ENCODE data around the gene PHF19. TPM values are rescaled to one million over a fixed set of nuclear protein-coding genes. Genes with fewer than 3 reads are reported as not detected.

The PHF19 gene
- total RNA-seq, 1 donor from 2014 or later: 18.5 TPM

DNA sequence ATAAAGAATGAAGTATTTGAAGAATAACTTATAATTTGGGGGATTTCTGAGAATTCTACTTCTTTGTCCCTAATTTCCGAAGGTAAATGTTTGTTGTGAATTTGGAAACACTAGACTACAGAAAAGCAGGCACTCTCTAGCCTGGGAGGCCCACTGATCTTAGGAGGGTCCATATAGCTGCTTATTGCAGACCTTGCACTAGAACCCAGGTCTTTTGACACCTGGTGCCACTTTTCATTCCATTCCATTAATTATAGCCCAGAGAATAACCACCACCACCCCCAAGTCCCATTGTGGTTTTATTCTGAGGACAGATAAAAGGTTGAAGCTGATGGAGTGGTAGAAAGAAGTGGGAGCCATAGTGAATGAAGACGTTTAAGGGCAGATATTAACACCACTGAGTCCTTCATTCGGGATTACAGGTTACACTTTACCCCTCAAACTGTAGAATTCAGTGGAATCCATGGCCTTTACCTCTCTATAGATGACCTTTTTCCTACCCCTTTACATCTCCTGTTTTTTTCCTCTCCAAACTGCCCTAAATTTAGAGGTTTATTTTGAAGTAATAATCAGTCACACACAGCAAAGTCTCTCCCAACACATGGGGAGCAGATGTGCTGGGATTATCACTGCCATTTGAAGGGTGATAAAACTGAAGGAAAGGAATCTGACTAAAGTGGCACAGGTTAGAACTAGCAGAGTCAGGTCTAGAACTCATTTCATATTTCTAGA lies 22.2 kb downstream of the PHF19 start:
- H3K27me3 ChIP-seq (ENCODE audit: control insufficient read depth, insufficient read depth, low read length): no peaks in the 10 kb centered on the region
- no peak for DNase-seq (ENCODE audit: low read depth)
- no peak overlapping the region for H3K4me3 ChIP-seq (ENCODE audit: low read depth, low read length)
- TF ChIP-seq, protein P1, sequence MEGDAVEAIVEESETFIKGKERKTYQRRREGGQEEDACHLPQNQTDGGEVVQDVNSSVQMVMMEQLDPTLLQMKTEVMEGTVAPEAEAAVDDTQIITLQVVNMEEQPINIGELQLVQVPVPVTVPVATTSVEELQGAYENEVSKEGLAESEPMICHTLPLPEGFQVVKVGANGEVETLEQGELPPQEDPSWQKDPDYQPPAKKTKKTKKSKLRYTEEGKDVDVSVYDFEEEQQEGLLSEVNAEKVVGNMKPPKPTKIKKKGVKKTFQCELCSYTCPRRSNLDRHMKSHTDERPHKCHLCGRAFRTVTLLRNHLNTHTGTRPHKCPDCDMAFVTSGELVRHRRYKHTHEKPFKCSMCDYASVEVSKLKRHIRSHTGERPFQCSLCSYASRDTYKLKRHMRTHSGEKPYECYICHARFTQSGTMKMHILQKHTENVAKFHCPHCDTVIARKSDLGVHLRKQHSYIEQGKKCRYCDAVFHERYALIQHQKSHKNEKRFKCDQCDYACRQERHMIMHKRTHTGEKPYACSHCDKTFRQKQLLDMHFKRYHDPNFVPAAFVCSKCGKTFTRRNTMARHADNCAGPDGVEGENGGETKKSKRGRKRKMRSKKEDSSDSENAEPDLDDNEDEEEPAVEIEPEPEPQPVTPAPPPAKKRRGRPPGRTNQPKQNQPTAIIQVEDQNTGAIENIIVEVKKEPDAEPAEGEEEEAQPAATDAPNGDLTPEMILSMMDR (IDR thresholded peaks at IDR 0.05; ENCODE audit: insufficient read depth, low read length, poor library complexity, severe bottlenecking): no peak
- peaks cover 3% of the 10 kb centered on the region for H3K36me3 ChIP-seq (ENCODE audit: control insufficient read depth, insufficient read depth, low read length)

DNA sequence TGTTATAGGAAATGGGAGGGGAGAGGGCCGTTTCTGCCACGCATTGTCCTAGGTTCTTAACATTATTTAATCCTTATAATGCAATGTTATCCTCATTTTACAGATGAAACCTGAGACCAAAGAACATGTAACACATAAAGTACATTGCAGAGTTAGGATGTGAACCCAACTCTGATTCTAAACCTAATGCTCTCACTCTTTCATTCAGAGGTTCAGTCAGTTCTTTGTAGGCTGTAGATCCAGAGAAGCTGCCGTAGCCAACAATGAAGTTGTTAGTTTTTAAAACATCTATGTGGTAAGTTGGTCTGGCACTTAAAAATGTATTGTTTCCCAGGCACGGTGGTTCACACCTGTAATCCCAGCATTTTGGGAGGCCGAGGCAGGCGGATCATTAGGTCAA lies 23.8 kb downstream of the PHF19 start:
- Histone ChIP-seq H3K27me3 (ENCODE audit: control insufficient read depth, insufficient read depth, low read length) (no peaks in the 10 kb centered on the region), H3K36me3 (ENCODE audit: control insufficient read depth, insufficient read depth, low read length) (peaks cover 3% of the 10 kb centered on the region), H3K4me3 (ENCODE audit: low read depth, low read length) (no peak overlapping the region)
- TF ChIP-seq, protein P1 (IDR thresholded peaks at IDR 0.05; ENCODE audit: insufficient read depth, low read length, poor library complexity, severe bottlenecking): no peak
- DNase-seq (ENCODE audit: low read depth): no peak

DNA sequence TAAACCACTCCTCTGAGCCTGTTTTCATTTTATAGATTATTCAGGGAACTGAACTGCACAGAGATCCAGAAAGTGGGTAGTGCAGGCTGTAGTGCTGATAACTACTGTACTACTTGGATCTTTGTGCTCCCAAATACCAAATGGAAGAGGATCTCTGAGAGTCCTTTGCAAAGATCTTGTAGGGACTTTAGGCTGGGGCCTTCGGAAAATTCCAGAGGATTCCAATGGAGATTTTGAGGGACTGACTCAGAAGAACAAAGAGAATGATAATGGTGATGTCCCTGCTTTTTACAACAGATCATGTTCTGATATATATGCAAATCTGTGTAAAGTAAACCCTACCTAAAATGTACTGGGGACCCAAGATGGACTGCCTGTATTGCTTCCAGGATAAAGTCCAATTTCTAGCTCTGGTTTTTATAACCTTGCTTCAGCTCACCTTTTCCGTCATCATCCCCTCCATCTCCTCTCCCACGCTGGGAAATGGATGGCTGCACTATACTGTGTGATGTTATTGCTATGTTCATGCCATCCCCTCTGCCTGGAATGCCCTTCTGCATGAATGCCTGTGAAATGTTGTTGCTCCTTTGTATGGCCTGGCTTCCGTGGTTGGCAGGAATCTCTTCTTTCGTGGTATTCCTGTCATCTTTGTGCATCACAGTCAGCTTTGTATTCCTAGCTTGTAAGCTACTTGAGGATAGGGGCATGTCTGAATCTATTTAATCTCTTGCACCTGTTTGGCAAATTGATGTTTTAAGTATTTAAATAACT lies 24.6 kb downstream of the PHF19 start:
- TF ChIP-seq, protein P1 (IDR thresholded peaks at IDR 0.05; ENCODE audit: insufficient read depth, low read length, poor library complexity, severe bottlenecking): no peak
- DNase-seq (ENCODE audit: low read depth): peak; percentile 59
- no peaks in the 10 kb centered on the region for H3K36me3 ChIP-seq (ENCODE audit: control insufficient read depth, insufficient read depth, low read length)
- no peak overlapping the region for H3K4me3 ChIP-seq (ENCODE audit: low read depth, low read length)
- H3K27me3 ChIP-seq (ENCODE audit: control insufficient read depth, insufficient read depth, low read length): no peaks in the 10 kb centered on the region

DNA sequence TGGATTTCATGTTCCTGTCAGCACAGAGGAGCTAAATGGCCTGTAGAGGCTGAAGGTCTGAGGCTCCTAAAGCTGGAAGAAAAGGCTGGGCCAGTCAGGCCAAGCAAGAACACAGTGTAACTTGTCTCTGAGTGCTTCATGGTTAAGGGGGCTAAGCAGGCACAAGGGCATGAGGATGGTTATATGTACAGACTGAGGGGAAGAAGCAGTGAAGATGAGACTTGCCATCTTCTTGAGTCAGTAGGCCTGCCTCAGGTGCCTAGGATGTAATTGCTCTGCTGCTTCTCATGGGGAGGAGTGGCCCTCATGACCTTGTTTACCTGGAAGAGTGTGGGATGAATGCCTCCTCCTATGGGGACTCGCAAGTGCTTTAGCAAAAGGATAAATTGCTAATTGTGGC lies 25.5 kb downstream of the PHF19 start:
- Histone ChIP-seq H3K27me3 (ENCODE audit: control insufficient read depth, insufficient read depth, low read length) (no peaks in the 10 kb centered on the region), H3K36me3 (ENCODE audit: control insufficient read depth, insufficient read depth, low read length) (no peaks in the 10 kb centered on the region), H3K4me3 (ENCODE audit: low read depth, low read length) (no peak overlapping the region)
- no peak for DNase-seq (ENCODE audit: low read depth)
- TF ChIP-seq, protein P1 (IDR thresholded peaks at IDR 0.05; ENCODE audit: insufficient read depth, low read length, poor library complexity, severe bottlenecking): no peak

DNA sequence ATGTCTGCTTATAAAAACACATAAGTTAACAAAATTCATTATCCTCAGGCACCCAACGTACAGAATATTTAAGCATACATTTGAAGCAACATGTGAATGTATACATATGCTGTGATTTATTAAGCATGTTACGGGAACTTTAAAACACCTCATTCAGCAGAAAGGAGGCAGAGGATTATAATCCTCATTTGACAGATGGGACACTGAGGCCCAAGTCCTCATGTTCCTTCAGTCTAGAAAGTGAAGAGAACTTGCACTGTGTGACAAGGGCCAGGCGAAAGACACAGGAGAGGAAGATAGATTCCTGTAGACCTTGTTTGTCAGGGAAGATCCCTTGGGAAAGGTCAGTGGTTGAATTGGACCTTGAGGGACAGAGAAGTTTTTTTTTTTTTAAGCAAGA lies 26.7 kb downstream of the PHF19 start:
- H3K27me3 ChIP-seq (ENCODE audit: control insufficient read depth, insufficient read depth, low read length): no peaks in the 10 kb centered on the region
- TF ChIP-seq, protein P1 (IDR thresholded peaks at IDR 0.05; ENCODE audit: insufficient read depth, low read length, poor library complexity, severe bottlenecking): no peak
- no peak overlapping the region for H3K4me3 ChIP-seq (ENCODE audit: low read depth, low read length)
- DNase-seq (ENCODE audit: low read depth): no peak
- no peaks in the 10 kb centered on the region for H3K36me3 ChIP-seq (ENCODE audit: control insufficient read depth, insufficient read depth, low read length)

Measured in kidney epithelial cell (primary cell).